ENCODE results near the gene NRCAM.

NRCAM gene

GRCh38 chr7:108423089-108423989, 32.9 kb downstream of the NRCAM start:
- no peak for DNase-seq

- no peak for DNase-seq
Observed at GRCh38 chr7:108421720-108422331, 34.4 kb downstream of the NRCAM start.

- no peak for DNase-seq
Observed at GRCh38 chr7:108419961-108420908, 36.0 kb downstream of the NRCAM start.

- DNase-seq: no peak
Observed at GRCh38 chr7:108418946-108419345, 37.3 kb downstream of the NRCAM start.

- DNase-seq: no peak
Observed at GRCh38 chr7:108417926-108418325, 38.3 kb downstream of the NRCAM start.

- DNase-seq: no peak
Observed at GRCh38 chr7:108417144-108417543, 39.1 kb downstream of the NRCAM start.

GRCh38 chr7:108415821-108416536, 40.3 kb downstream of the NRCAM start:
- no peak for DNase-seq

GRCh38 chr7:108415084-108415483, 41.2 kb downstream of the NRCAM start:
- DNase-seq: no peak

- no peak for DNase-seq
Observed at GRCh38 chr7:108413782-108414492, 42.3 kb downstream of the NRCAM start.

- no peak for DNase-seq
Observed at GRCh38 chr7:108413337-108413736, 42.9 kb downstream of the NRCAM start.

GRCh38 chr7:108409146-108409545, 47.1 kb downstream of the NRCAM start:
- DNase-seq: no peak

- no peak for DNase-seq
Observed at GRCh38 chr7:108408296-108408991, 47.8 kb downstream of the NRCAM start.

GRCh38 chr7:108407676-108408075, 48.6 kb downstream of the NRCAM start:
- no peak for DNase-seq

- peak; percentile 71 for DNase-seq
Observed at GRCh38 chr7:108406222-108406890, 49.9 kb downstream of the NRCAM start.

- DNase-seq: no peak
Observed at GRCh38 chr7:108404509-108405420, 51.5 kb downstream of the NRCAM start.

- DNase-seq: peak; percentile 66
Observed at GRCh38 chr7:108403597-108404217, 52.5 kb downstream of the NRCAM start.

GRCh38 chr7:108402865-108403264, 53.4 kb downstream of the NRCAM start:
- DNase-seq: no peak

- no peak for DNase-seq
Observed at GRCh38 chr7:108396080-108396479, 60.2 kb downstream of the NRCAM start.

- DNase-seq: peak; percentile 7
Observed at GRCh38 chr7:108395426-108395825, 60.8 kb downstream of the NRCAM start.
